Raji (cell line): ENCODE results near the gene ATXN7L1.

Source experiments
- POLR2A ChIP-seq: IDR thresholded peaks from 2 replicates; pipeline ENCODE4 v1.6.1; 2011; ENCODE audit warnings: low read depth, low read length, control low read depth; ENCODE audit not compliant: insufficient read depth

ATXN7L1 gene

DNA sequence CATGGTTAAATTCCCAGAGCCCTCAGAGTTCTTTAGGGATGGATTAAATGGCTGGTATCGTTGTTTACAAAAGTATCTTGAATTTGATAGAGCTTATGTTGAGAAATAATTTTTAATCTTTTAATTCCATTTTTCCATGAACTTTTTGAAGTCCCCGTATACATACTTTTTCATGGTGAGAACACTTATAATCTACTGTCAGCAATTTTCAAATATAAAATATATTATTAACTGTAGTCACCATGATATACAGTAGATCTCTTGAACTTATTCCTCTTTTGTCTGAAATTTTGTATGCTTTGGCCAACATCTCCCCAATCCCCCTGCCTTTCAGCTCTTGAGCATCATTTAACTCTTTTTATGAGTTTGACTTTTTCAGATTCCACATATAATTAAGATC is 304.5 kb downstream of the ATXN7L1 start:
- TF ChIP-seq POLR2A = no peak

DNA sequence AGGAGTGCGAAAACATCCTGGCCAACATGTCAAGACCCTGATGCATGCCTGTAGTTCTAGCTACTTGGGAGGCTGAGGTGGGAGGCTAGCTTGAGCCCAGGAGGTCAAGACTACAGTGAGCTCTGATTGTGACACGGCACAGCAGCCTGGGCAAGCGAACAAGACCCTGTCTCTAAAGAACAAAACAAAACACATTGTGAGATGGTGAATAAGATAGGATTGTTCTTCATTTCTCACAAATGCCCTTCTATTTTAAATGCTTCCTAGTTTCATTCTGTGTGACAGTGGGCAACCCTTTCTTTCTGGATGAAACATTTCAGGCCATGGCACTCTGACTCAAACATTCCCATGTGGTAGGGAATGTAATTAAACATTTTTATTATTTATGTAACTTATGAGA is 308.6 kb downstream of the ATXN7L1 start:
- no peak for TF ChIP-seq POLR2A

DNA sequence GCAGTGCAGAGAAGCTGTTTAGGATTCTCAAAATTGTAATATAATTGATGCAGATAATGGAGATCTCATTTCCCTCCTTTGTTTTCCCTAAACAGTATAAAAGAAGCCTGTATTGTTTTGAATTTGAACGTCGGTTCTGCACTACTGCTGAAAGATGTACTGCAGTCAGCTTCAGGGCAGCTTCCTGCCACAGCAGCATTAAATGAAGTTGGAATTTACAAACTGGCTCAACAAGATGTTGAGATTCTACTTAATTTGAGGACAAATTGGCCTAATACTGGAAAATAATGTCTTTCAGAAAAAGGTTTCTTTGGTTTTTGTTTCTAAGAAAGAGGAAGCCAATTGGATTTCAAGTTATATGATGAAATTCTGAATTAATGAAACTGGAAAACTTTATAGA is 309.4 kb downstream of the ATXN7L1 start:
- TF ChIP-seq POLR2A = no peak

GRCh38 chr7:105565190-105565589 is 311.2 kb downstream of the ATXN7L1 start:
- no peak for TF ChIP-seq POLR2A

GRCh38 chr7:105559926-105560325 is 316.5 kb downstream of the ATXN7L1 start:
- TF ChIP-seq POLR2A = no peak
